ENCODE results near the gene POU2F2.

DNA sequence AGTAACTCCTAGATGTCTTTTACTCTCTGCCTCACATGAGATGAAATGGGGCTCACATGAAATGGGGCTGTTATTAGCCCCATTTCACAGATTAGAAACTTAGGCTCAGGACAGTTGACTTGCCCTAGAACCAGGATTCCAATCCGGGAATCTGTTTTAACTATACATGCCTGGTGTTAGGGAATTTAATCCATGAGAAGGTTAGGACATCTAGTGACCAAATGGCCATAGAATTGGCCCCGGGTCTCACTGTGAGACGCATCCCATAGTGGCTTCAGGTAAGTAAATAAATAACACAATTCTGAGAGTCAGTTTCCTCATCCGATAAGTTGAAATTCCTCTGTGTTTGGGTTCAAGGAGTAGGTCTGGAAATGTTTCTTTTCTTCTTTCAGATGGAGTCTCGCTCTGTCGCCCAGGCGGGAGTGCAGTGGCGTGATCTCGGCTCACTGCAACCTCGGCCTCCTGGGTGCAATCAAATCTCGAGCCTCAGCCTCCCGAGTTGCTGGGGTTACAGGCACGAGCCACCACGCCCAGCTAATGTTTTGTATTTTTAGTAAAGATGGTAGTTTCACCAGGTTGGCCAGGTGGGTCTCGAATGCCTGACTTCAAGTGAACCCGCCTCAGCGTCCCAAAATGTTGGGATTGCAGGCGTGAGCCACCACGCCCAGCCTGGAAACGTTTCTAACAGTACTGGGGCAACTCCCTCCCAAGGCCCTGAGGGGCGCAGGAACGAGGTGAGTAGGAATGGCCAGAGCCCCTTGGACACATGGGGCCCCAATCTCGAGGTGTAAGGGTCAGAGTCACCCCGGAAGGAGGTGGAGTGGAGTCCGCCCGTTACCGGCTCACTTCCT is 57.5 kb downstream of the POU2F2 start:
- no peak for TF ChIP-seq POLR2AphosphoS5 (IDR thresholded peaks at IDR 0.05)
- TF ChIP-seq, protein P1, sequence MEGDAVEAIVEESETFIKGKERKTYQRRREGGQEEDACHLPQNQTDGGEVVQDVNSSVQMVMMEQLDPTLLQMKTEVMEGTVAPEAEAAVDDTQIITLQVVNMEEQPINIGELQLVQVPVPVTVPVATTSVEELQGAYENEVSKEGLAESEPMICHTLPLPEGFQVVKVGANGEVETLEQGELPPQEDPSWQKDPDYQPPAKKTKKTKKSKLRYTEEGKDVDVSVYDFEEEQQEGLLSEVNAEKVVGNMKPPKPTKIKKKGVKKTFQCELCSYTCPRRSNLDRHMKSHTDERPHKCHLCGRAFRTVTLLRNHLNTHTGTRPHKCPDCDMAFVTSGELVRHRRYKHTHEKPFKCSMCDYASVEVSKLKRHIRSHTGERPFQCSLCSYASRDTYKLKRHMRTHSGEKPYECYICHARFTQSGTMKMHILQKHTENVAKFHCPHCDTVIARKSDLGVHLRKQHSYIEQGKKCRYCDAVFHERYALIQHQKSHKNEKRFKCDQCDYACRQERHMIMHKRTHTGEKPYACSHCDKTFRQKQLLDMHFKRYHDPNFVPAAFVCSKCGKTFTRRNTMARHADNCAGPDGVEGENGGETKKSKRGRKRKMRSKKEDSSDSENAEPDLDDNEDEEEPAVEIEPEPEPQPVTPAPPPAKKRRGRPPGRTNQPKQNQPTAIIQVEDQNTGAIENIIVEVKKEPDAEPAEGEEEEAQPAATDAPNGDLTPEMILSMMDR (IDR thresholded peaks at IDR 0.05): no peak
- TF ChIP-seq POLR2A (IDR thresholded peaks at IDR 0.05): no peak
- no peak for TF ChIP-seq EP300 (IDR thresholded peaks at IDR 0.05)

Data from stomach (tissue), 4 donors.